ENCODE results near the gene PAGR1. TPM values are rescaled to one million over a fixed set of nuclear protein-coding genes. Genes with fewer than 3 reads are reported as not detected.

The PAGR1 gene
- total and polyA plus RNA-seq, 8 donors = 16.4 to 40.6 (median 29.0) TPM

DNA sequence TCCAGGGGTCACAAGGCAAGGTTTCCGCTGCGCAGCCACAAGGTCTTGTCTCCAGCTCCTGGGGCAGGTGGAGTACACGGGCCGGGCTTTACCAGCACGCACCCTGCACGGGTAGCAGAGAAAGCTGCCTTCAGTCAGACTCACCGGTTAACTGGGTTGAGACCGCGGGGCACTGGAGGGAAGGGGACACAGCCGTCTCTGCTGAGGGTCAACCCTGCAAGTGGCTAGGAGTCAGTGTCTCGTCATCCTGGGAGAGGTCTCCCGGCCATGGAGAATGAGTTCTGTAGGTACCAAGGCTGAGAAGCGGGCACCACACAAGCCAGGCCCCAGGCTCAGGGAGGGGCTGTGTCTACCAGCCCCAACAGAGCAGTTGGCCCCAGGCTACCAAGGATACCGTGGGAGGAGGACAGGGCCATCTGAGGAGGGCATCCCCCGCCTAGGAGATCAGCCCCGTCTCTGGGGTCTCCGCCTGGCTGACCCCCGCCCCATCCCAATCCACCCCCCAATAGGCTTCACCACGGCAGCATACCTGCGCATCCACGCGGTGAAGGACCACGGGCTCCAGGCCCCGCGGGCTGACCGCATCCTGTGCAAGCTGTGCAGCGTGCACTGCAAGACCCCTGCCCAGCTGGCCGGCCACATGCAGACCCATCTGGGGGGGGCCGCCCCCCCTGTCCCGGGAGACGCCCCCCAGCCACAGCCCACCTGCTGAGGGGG is 6.8 kb upstream of the PAGR1 start:
- Histone ChIP-seq H3K4me3 (peak overlapping the region in 1 of 2 donors; percentile 73), H3K36me3 (peaks cover 0 to 22% of the 10 kb centered on the region in 2 donors), H3K27me3 (peaks cover 0 to 20% of the 10 kb centered on the region in 2 donors), H3K9me3 (no peaks in the 10 kb centered on the region), H3K27ac (peak overlapping the region; percentile 39 to 94), H3K4me1 (peaks cover 33 to 70% of the 10 kb centered on the region in 2 donors)
- intact Hi-C loops (cut with DNase I) = no loop called here
- TF ChIP-seq, protein P1, sequence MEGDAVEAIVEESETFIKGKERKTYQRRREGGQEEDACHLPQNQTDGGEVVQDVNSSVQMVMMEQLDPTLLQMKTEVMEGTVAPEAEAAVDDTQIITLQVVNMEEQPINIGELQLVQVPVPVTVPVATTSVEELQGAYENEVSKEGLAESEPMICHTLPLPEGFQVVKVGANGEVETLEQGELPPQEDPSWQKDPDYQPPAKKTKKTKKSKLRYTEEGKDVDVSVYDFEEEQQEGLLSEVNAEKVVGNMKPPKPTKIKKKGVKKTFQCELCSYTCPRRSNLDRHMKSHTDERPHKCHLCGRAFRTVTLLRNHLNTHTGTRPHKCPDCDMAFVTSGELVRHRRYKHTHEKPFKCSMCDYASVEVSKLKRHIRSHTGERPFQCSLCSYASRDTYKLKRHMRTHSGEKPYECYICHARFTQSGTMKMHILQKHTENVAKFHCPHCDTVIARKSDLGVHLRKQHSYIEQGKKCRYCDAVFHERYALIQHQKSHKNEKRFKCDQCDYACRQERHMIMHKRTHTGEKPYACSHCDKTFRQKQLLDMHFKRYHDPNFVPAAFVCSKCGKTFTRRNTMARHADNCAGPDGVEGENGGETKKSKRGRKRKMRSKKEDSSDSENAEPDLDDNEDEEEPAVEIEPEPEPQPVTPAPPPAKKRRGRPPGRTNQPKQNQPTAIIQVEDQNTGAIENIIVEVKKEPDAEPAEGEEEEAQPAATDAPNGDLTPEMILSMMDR (IDR thresholded peaks at IDR 0.05) = no peak
- peak in 1 of 4 donors; percentile 84 for DNase-seq
- no peak for ATAC-seq

- TF ChIP-seq, protein P1 (IDR thresholded peaks at IDR 0.05) = no peak
- Histone ChIP-seq H3K9me3 (no peaks in the 10 kb centered on the region), H3K27me3 (peaks cover 0 to 20% of the 10 kb centered on the region in 2 donors), H3K4me1 (peaks cover 32 to 70% of the 10 kb centered on the region in 2 donors), H3K4me3 (peak overlapping the region in 1 of 2 donors; percentile 4), H3K36me3 (peaks cover 0 to 22% of the 10 kb centered on the region in 2 donors), H3K27ac (peak overlapping the region; percentile 39 to 66)
- intact Hi-C loops (cut with DNase I) = no loop called here
- ATAC-seq (no peak), DNase-seq (no peak)
Measured at GRCh38 chr16:29809850-29810698, 5.9 kb upstream of the PAGR1 start.

DNA sequence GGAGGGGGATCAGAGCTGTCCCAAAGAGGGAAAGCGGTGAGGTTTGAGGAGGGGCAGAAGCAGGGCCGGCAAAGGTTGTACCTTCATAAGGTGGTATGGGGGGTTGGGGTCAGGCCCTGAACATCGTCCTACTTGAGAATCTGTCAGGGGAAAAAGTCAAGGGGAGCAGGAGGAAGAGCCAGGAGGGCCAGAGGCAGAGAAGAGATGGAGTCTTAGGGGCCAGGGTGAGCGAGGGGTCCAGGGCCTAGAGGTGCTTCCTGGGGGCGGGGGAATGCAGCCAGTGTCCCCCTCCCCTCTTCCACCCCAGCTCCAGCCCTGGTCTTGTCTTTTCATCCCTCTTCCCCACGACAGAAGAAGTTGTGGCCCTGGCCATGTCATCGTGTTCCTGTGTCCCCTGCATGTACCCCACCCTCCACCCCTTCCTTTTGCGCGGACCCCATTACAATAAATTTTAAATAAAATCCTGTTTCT is 5.2 kb upstream of the PAGR1 start:
- Histone ChIP-seq H3K9me3 (no peaks in the 10 kb centered on the region), H3K4me1 (peaks cover 36 to 76% of the 10 kb centered on the region in 2 donors), H3K36me3 (peaks cover 0 to 22% of the 10 kb centered on the region in 2 donors), H3K27me3 (peaks cover 0 to 20% of the 10 kb centered on the region in 2 donors), H3K4me3 (peak overlapping the region in 1 of 2 donors; percentile 50), H3K27ac (peak overlapping the region; percentile 66 to 81)
- TF ChIP-seq, protein P1 (IDR thresholded peaks at IDR 0.05) = no peak
- intact Hi-C loops (cut with DNase I) = no loop called here
- DNase-seq (no peak), ATAC-seq (no peak)

- ATAC-seq = peak; percentile 69
- DNase-seq = peak; percentile 92 to 98 (median 98)
- peak overlapping the region; percentile 37 to 50 for H3K4me3 ChIP-seq
- H3K36me3 ChIP-seq = peaks cover 0 to 22% of the 10 kb centered on the region in 2 donors
- TF ChIP-seq, protein P1 (IDR thresholded peaks at IDR 0.05) = no peak
- peak overlapping the region; percentile 66 to 81 for H3K27ac ChIP-seq
- H3K9me3 ChIP-seq = no peaks in the 10 kb centered on the region
- intact Hi-C loops (cut with DNase I) = no loop called here
- H3K27me3 ChIP-seq = peaks cover 0 to 20% of the 10 kb centered on the region in 2 donors
- H3K4me1 ChIP-seq = peaks cover 36 to 76% of the 10 kb centered on the region in 2 donors
Measured at GRCh38 chr16:29811170-29811895, 4.6 kb upstream of the PAGR1 start.

Measured in left lung (tissue), 10 donors.